GM12872 (cell line): ENCODE measurements around the gene ZC3H14.

Source experiments
- TF ChIP-seq, protein P1 (sequence below): IDR thresholded peaks from 3 replicates; pipeline ENCODE4 v1.5.1; 2011; ENCODE audit warnings: low read depth, mild to moderate bottlenecking, low read length, moderate library complexity; ENCODE audit not compliant: insufficient read depth

The ZC3H14 gene

DNA sequence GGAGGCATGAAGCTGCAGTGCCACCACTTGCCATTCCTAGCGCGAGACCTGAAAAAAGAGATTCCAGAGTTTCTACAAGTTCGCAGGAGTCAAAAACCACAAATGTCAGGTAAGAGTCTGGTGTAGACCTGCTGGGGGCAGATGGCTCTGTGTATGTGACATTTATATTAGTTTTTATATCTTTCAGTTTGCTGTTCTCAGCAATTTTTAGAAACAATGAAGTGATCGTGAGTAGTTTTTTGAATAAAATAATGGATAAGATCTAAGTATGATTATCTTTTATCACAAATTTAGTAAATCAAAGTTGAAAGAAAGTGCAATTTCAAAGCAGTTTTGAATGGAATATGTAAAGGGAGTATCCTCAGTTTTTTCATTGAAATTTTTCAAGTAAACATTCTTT, 9.3 kb downstream of the ZC3H14 start:
- TF ChIP-seq, protein P1, sequence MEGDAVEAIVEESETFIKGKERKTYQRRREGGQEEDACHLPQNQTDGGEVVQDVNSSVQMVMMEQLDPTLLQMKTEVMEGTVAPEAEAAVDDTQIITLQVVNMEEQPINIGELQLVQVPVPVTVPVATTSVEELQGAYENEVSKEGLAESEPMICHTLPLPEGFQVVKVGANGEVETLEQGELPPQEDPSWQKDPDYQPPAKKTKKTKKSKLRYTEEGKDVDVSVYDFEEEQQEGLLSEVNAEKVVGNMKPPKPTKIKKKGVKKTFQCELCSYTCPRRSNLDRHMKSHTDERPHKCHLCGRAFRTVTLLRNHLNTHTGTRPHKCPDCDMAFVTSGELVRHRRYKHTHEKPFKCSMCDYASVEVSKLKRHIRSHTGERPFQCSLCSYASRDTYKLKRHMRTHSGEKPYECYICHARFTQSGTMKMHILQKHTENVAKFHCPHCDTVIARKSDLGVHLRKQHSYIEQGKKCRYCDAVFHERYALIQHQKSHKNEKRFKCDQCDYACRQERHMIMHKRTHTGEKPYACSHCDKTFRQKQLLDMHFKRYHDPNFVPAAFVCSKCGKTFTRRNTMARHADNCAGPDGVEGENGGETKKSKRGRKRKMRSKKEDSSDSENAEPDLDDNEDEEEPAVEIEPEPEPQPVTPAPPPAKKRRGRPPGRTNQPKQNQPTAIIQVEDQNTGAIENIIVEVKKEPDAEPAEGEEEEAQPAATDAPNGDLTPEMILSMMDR = no peak

DNA sequence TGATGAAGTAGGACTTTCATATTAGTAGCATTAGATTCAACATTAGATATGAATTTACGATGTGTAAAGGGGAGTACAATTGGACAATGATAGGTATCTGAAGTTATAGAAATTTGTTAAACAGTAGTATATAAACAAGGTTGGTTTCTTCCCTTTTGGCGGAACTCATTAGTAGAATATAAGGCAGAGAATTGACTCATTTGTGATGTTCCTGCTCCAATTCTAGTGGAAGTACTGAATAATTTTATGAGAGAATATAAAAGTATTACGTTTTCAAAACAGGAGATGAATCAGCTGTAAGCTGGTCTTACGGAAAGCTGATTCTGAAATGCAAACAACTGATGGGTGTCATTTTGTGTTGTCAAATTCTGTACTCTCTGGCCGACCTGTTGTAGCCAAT, 13.4 kb downstream of the ZC3H14 start:
- TF ChIP-seq, protein P1 = no peak

DNA sequence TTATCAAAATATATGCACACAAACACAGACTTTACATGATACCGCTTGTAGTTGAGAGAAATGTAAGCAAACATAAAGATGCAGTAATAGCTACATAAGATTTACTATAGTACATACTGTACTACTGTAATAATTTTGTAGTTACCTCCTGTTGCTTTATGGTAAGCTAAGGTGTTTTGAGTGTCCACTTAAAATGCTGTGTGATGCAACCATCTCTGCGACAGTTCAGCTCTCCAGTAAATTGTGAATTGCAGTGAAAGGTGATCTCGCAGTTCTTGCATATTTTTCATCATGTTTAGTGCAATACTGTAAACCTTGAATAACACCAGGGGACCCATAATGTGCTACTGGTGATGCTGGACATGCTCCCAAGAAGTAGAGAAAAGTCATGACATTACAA, 21.6 kb downstream of the ZC3H14 start:
- TF ChIP-seq, protein P1 = no peak

DNA sequence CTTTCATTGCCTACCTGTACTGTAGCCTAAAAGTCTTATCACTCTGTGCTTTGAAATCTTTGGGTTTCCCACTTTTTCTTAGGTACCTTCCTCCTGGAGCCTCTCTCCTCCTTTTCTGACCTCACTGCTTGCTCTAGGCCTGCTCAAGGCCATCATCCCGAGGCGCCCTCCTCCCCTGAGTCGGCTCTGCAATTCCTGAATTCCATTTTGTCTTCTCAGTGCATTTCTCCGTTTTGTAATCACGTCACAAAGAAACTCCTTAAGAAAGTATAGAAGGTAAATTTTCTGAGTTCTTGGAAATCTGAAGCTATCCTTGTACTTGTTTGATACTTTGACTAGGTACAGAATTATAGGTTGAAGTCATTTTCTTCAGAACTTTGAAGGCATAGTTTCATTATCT, 25.2 kb downstream of the ZC3H14 start:
- TF ChIP-seq, protein P1 = no peak

DNA sequence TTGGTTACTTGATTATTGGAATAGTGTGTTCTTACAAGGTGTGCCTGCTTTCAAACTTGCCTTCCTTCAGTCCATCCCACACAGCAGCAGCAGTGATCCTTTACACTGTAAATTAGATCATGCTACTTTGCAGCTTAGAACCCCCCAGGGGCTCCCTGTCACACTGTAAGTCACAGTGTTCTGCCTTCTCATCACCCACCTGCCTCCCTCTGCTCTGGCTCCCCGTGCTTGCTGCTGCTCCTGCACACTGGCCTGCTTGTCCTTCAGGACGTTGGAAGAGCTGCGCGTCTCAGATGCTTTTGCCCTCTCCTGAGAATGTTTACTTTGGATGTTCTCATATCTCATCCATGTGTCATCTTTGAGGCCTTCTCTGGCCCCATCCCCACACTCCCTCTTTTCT, 27.3 kb downstream of the ZC3H14 start:
- TF ChIP-seq, protein P1 = no peak

DNA sequence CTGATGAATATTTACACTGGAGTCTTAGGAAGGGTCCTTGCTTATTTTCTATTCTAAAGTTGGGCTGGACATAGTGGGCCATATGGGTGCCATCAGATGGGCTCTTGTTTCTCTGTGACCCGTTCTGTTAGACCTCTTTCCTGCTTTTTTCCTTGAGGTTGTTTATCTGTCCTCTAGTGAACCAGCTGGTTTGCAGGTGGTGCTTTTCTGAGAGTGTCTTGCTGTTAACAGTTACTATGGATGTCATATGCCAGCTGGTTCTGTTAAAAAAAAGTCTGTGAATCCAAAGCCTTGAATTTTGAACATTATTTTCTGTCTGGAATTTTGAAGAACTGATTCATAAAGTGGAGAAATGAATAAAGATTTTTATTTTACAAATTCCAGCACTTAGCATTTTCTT, 29.2 kb downstream of the ZC3H14 start:
- TF ChIP-seq, protein P1 = no peak

DNA sequence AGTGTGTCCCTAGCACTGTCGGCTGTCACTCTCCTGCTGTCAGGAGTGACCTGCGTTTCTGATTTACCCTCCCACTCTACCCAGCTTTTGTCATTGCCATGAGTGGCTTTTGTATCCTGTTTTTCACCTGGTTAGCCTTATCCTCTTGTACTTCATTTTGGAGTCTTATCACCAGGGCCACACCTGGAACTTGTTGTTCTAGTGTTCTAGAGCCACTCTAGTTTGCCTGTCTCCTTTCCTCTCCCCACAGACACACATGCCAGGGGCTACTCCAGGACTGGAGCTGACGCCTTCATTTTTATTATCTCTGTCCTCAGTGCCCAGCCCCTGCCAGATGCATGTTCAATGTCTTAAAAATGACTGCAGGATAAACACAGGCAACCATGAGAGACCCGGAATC, 34.2 kb downstream of the ZC3H14 start:
- TF ChIP-seq, protein P1 = no peak

DNA sequence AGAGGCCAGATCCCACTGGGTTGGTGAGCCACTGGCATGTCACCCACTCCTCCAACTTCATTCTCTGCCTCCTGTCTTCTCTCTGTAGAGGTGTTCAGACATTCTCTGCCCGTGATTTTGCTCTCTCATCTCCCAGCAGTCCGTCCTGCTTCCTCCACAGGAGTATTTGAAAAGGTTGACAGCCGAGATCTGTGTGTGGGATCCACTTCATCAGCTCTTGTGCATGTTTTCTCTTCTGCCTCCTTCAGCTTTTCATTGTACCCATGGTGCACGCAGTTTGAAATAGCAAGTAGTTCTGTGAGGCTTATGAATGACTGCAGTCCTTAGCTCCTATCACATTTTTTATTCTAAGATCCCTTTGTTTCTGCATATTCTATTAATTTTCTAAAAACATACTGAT, 34.8 kb downstream of the ZC3H14 start:
- TF ChIP-seq, protein P1 = no peak
